Measurements from ENCODE around the gene ATP13A1. TPM values are rescaled to one million over a fixed set of nuclear protein-coding genes. Genes with fewer than 3 reads are reported as not detected.
"Not testable (repeated sequence)": the region's sequence is repeated elsewhere in the genome, so short reads cannot be mapped to it uniquely, and the experiment has no call there.

Gene ATP13A1
- polyA plus RNA-seq, 3 donors = 16.9 to 106 (median 21.9) TPM

GRCh38 chr19:19691683-19692082 lies 28.2 kb upstream of the ATP13A1 start:
- H3K4me3 Mint-ChIP-seq = no peak overlapping the region
- TF ChIP-seq CTCF (IDR thresholded peaks at IDR 0.05) = no peak
- peaks cover 5 to 76% (median 72%) of the 10 kb centered on the region in 7 donors for H3K9me3 Mint-ChIP-seq
- Histone ChIP-seq H3K4me1 (ENCODE audit: control insufficient read depth in 1 of 2, insufficient read depth in 2 of 2, low read length in 2 of 2) (no peaks in the 10 kb centered on the region), H3K27ac (ENCODE audit: low read depth in 1 of 2, low read length in 2 of 2) (no peak overlapping the region), H3K79me2 (ENCODE audit: insufficient read depth, low read length) (no peaks in the 10 kb centered on the region), H2AFZ (ENCODE audit: insufficient read depth, low read depth, low read length, poor library complexity, severe bottlenecking) (no peak overlapping the region), H3K36me3 (replicated peaks in 1 of 2; ENCODE audit: control insufficient read depth in 1 of 2, insufficient read depth in 2 of 2, low read length in 2 of 2) (no peaks in the 10 kb centered on the region), H3K9me3 (replicated peaks in 1 of 2; ENCODE audit: control insufficient read depth in 1 of 2, insufficient read depth in 1 of 2, low read length in 2 of 2) (peaks cover 69 to 75% of the 10 kb centered on the region in 2 donors), H3K27me3 (ENCODE audit: control insufficient read depth in 2 of 2, insufficient read depth in 2 of 2, low read length in 2 of 2) (no peaks in the 10 kb centered on the region), H3K4me3 (replicated peaks in 1 of 3; ENCODE audit: low read depth in 2 of 3, low read length in 3 of 3) (no peak overlapping the region), H4K20me1 (ENCODE audit: insufficient read depth, low read length) (no peaks in the 10 kb centered on the region), H3K4me2 (replicated peaks; ENCODE audit: extremely low read depth, low read length, poor library complexity, severe bottlenecking) (no peak overlapping the region), H3K9ac (ENCODE audit: insufficient read depth, low read length, poor library complexity, severe bottlenecking) (no peak overlapping the region)
- H3K27me3 Mint-ChIP-seq (ENCODE audit: low read depth in 3 of 3) = no peaks in the 10 kb centered on the region
- 82% methylated on average over 5 of the region's 10 CpGs for WGBS (ENCODE audit: insufficient coverage)
- DNase-seq = no peak
- peaks cover 1 to 3% of the 10 kb centered on the region in 2 donors for H3K36me3 Mint-ChIP-seq
- intact Hi-C loops (cut with micrococcal nuclease) = no loop called here
- H3K27ac Mint-ChIP-seq = no peak overlapping the region
- no peaks in the 10 kb centered on the region for H3K4me1 Mint-ChIP-seq

- H3K9ac ChIP-seq (ENCODE audit: insufficient read depth, low read length, poor library complexity, severe bottlenecking); H3K36me3 ChIP-seq (replicated peaks in 1 of 2; ENCODE audit: control insufficient read depth in 1 of 2, insufficient read depth in 2 of 2, low read length in 2 of 2); intact Hi-C loops (cut with micrococcal nuclease); H3K4me1 Mint-ChIP-seq; H3K4me1 ChIP-seq (ENCODE audit: control insufficient read depth in 1 of 2, insufficient read depth in 2 of 2, low read length in 2 of 2); H3K4me3 ChIP-seq (replicated peaks in 1 of 3; ENCODE audit: low read depth in 2 of 3, low read length in 3 of 3); H3K79me2 ChIP-seq (ENCODE audit: insufficient read depth, low read length); H3K36me3 Mint-ChIP-seq; H2AFZ ChIP-seq (ENCODE audit: insufficient read depth, low read depth, low read length, poor library complexity, severe bottlenecking); DNase-seq; H3K27ac ChIP-seq (ENCODE audit: low read depth in 1 of 2, low read length in 2 of 2); H3K27me3 Mint-ChIP-seq (ENCODE audit: low read depth in 3 of 3); H3K4me2 ChIP-seq (replicated peaks; ENCODE audit: extremely low read depth, low read length, poor library complexity, severe bottlenecking); H3K4me3 Mint-ChIP-seq; H3K27ac Mint-ChIP-seq; H3K27me3 ChIP-seq (ENCODE audit: control insufficient read depth in 2 of 2, insufficient read depth in 2 of 2, low read length in 2 of 2); H4K20me1 ChIP-seq (ENCODE audit: insufficient read depth, low read length): not testable (repeated sequence)
- WGBS (ENCODE audit: insufficient coverage) = no CpG with 5 or more reads among the region's 10 CpGs
- peaks cover 72 to 73% of the 10 kb centered on the region in 2 donors for H3K9me3 ChIP-seq (replicated peaks in 1 of 2; ENCODE audit: control insufficient read depth in 1 of 2, insufficient read depth in 1 of 2, low read length in 2 of 2)
- peaks cover 10 to 76% (median 72%) of the 10 kb centered on the region in 7 donors for H3K9me3 Mint-ChIP-seq
Measured at GRCh38 chr19:19689023-19689422, 25.5 kb upstream of the ATP13A1 start.

Data from CD14-positive monocyte (primary cell).